Measurements from ENCODE around the gene GPHN.

DNA sequence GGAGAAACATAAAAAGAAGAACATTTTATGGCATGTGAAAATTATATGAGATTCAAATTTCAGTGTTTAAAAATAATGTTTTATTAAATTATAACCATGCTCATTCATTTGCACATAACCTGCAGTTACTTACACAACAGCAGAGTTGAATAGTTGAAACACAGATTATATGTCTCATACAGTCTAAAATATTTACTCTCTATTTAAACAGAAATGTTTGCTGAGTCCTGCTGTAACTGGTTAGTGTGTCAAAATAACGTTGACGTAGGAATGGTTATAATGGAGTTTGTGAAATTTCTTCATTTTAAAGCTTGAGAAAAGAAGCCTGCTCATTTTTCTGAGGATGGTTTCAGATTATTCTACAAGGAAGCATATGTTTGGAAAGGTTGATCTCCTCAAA lies 484.8 kb downstream of the GPHN start:
- TF ChIP-seq, protein P1, sequence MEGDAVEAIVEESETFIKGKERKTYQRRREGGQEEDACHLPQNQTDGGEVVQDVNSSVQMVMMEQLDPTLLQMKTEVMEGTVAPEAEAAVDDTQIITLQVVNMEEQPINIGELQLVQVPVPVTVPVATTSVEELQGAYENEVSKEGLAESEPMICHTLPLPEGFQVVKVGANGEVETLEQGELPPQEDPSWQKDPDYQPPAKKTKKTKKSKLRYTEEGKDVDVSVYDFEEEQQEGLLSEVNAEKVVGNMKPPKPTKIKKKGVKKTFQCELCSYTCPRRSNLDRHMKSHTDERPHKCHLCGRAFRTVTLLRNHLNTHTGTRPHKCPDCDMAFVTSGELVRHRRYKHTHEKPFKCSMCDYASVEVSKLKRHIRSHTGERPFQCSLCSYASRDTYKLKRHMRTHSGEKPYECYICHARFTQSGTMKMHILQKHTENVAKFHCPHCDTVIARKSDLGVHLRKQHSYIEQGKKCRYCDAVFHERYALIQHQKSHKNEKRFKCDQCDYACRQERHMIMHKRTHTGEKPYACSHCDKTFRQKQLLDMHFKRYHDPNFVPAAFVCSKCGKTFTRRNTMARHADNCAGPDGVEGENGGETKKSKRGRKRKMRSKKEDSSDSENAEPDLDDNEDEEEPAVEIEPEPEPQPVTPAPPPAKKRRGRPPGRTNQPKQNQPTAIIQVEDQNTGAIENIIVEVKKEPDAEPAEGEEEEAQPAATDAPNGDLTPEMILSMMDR (IDR thresholded peaks at IDR 0.05) = no peak
- no peak for TF ChIP-seq POLR2A (IDR thresholded peaks at IDR 0.05)
- TF ChIP-seq POLR2AphosphoS5 (IDR thresholded peaks at IDR 0.05; ENCODE audit: insufficient read depth in 1 of 2, low read depth in 1 of 2) = no peak
